Activated T-helper 1 cell treated with anti-CD3 and anti-CD28 coated beads, Interleukin-12 subunit alpha, Interleukin-12 subunit beta, Interleukin-2, Interleukin-4 antibody, amounts not matched to agents 30 ng/mL and 10 ng/mL and 1 ng/mL, durations not matched to agents 14 hours and 24 hours and 36 hours (primary cell): ENCODE measurements around the gene OLA1. TPM values are rescaled to one million over a fixed set of nuclear protein-coding genes. Genes with fewer than 3 reads are reported as not detected.
A peak's percentile ranks its signal among the peaks of the same experiment; 100 is the strongest.
"Not testable (repeated sequence)": the region's sequence is repeated elsewhere in the genome, so short reads cannot be mapped to it uniquely, and the experiment has no call there.

Experiments used
- DNase-seq: peaks from one replicate; pipeline ENCODE4 v3.0.0; 2021; ENCODE audit warnings: low spot score
- H3K27ac Mint-ChIP-seq: one replicate; pipeline ENCODE4 v1.8.0; 2021; ENCODE audit warnings: mild to moderate bottlenecking, mixed read lengths
- H3K27me3 Mint-ChIP-seq: one replicate; pipeline ENCODE4 v1.8.0; 2022; ENCODE audit warnings: mild to moderate bottlenecking, moderate library complexity, mixed read lengths; ENCODE audit not compliant: insufficient read depth
- H3K36me3 Mint-ChIP-seq: one replicate; pipeline ENCODE4 v1.8.0; 2021; ENCODE audit warnings: low read depth, mixed read lengths
- H3K4me1 Mint-ChIP-seq: one replicate; pipeline ENCODE4 v1.8.0; 2021; ENCODE audit warnings: low read depth, mixed read lengths
- H3K4me3 Mint-ChIP-seq: one replicate; pipeline ENCODE4 v1.8.0; 2021; ENCODE audit warnings: mild to moderate bottlenecking, moderate library complexity, mixed read lengths
- H3K9me3 Mint-ChIP-seq: one replicate; pipeline ENCODE4 v1.8.0; 2021; ENCODE audit warnings: mixed read lengths
- intact Hi-C: fragments of 100-400 bp; cut with micrococcal nuclease; formaldehyde crosslinking; loops from one replicate; pipeline ENCODE4 v1.15.1; 2024
- total RNA-seq: library from RNA; stranded (reverse); gene quantifications from 2 replicates; pipeline ENCODE4 v1.2.3, GENCODE V29; 2022

The OLA1 gene
- total RNA-seq = 132 and 139 TPM in 2 replicates

- Mint-ChIP-seq H3K4me3 (peak within 1 kb of the TSS; percentile 83), H3K27me3 (no peaks in the 10 kb centered on the region), H3K9me3 (no peaks in the 10 kb centered on the region), H3K36me3 (peaks cover 24% of the 10 kb centered on the region), H3K27ac (peak within 1 kb of the TSS; percentile 79), H3K4me1 (peaks cover 26% of the 10 kb centered on the region)
- intact Hi-C loops = loop anchor here (1.0 to 5.0 kb wide), 8 partner anchors 147 to 1754 kb away; partner anchors contain the start of genes CDCA7, GPR155, LNPK and PDK1
- peak; percentile 95 for DNase-seq
Measured at GRCh38 chr2:174248187-174248997, at the start of gene OLA1. OLA1 (minus strand) TSS chr2:174248532; CDS start chr2:174246815, 1,717 bp downstream.

GRCh38 chr2:174292908-174293307 is 44.6 kb upstream of the OLA1 start:
- no peak overlapping the region for H3K27ac Mint-ChIP-seq
- no peaks in the 10 kb centered on the region for H3K4me1 Mint-ChIP-seq
- no peak overlapping the region for H3K4me3 Mint-ChIP-seq
- H3K36me3 Mint-ChIP-seq = no peaks in the 10 kb centered on the region
- DNase-seq = no peak
- peaks cover 3% of the 10 kb centered on the region for H3K27me3 Mint-ChIP-seq
- intact Hi-C loops = no loop called here
- H3K9me3 Mint-ChIP-seq = peaks cover 4% of the 10 kb centered on the region

GRCh38 chr2:174286172-174286571 is 37.8 kb upstream of the OLA1 start:
- H3K27me3 Mint-ChIP-seq = peaks cover 15% of the 10 kb centered on the region
- H3K4me1 Mint-ChIP-seq = no peaks in the 10 kb centered on the region
- intact Hi-C loops = no loop called here
- H3K27ac Mint-ChIP-seq = no peak overlapping the region
- H3K36me3 Mint-ChIP-seq = no peaks in the 10 kb centered on the region
- no peak for DNase-seq
- peaks cover 3% of the 10 kb centered on the region for H3K9me3 Mint-ChIP-seq
- H3K4me3 Mint-ChIP-seq = no peak overlapping the region

- Mint-ChIP-seq H3K27me3 (peaks cover 16% of the 10 kb centered on the region), H3K4me3 (no peak overlapping the region), H3K36me3 (no peaks in the 10 kb centered on the region), H3K9me3 (peaks cover 3% of the 10 kb centered on the region), H3K27ac (no peak overlapping the region), H3K4me1 (no peaks in the 10 kb centered on the region)
- intact Hi-C loops = no loop called here
- DNase-seq = no peak
Measured at GRCh38 chr2:174282441-174282840, 34.1 kb upstream of the OLA1 start.

- peaks cover 16% of the 10 kb centered on the region for H3K27me3 Mint-ChIP-seq
- no peak overlapping the region for H3K4me3 Mint-ChIP-seq
- intact Hi-C loops = no loop called here
- H3K4me1 Mint-ChIP-seq = no peaks in the 10 kb centered on the region
- no peak overlapping the region for H3K27ac Mint-ChIP-seq
- no peaks in the 10 kb centered on the region for H3K36me3 Mint-ChIP-seq
- DNase-seq = no peak
- peaks cover 3% of the 10 kb centered on the region for H3K9me3 Mint-ChIP-seq
Measured at GRCh38 chr2:174281736-174282135, 33.4 kb upstream of the OLA1 start.

- H3K36me3 Mint-ChIP-seq = no peaks in the 10 kb centered on the region
- intact Hi-C loops = no loop called here
- H3K4me3 Mint-ChIP-seq = no peak overlapping the region
- H3K9me3 Mint-ChIP-seq = peaks cover 3% of the 10 kb centered on the region
- H3K4me1 Mint-ChIP-seq = no peaks in the 10 kb centered on the region
- DNase-seq = no peak
- peaks cover 9% of the 10 kb centered on the region for H3K27me3 Mint-ChIP-seq
- H3K27ac Mint-ChIP-seq = no peak overlapping the region
Measured at GRCh38 chr2:174280596-174280995, 32.3 kb upstream of the OLA1 start.

GRCh38 chr2:174270263-174270662 is 21.9 kb upstream of the OLA1 start:
- H3K4me1 Mint-ChIP-seq, intact Hi-C loops, H3K36me3 Mint-ChIP-seq, H3K27ac Mint-ChIP-seq, DNase-seq, H3K4me3 Mint-ChIP-seq, H3K9me3 Mint-ChIP-seq: not testable (repeated sequence)
- H3K27me3 Mint-ChIP-seq = peaks cover 12% of the 10 kb centered on the region

- Mint-ChIP-seq H3K36me3 (no peaks in the 10 kb centered on the region), H3K4me1 (no peaks in the 10 kb centered on the region), H3K4me3 (no peak overlapping the region), H3K9me3 (no peaks in the 10 kb centered on the region), H3K27me3 (peaks cover 17% of the 10 kb centered on the region), H3K27ac (no peak overlapping the region)
- intact Hi-C loops = no loop called here
- DNase-seq = no peak
Measured at GRCh38 chr2:174266288-174266687, 18.0 kb upstream of the OLA1 start.

- Mint-ChIP-seq H3K27ac (no peak overlapping the region), H3K27me3 (peaks cover 17% of the 10 kb centered on the region), H3K4me3 (no peak overlapping the region), H3K4me1 (no peaks in the 10 kb centered on the region), H3K9me3 (no peaks in the 10 kb centered on the region), H3K36me3 (no peaks in the 10 kb centered on the region)
- no peak for DNase-seq
- intact Hi-C loops = no loop called here
Measured at GRCh38 chr2:174263997-174264396, 15.7 kb upstream of the OLA1 start.

- no peak overlapping the region for H3K27ac Mint-ChIP-seq
- intact Hi-C loops = no loop called here
- H3K4me3 Mint-ChIP-seq = no peak overlapping the region
- no peaks in the 10 kb centered on the region for H3K4me1 Mint-ChIP-seq
- H3K36me3 Mint-ChIP-seq = no peaks in the 10 kb centered on the region
- no peak for DNase-seq
- H3K27me3 Mint-ChIP-seq = peaks cover 5% of the 10 kb centered on the region
- no peaks in the 10 kb centered on the region for H3K9me3 Mint-ChIP-seq
Measured at GRCh38 chr2:174259981-174260380, 11.6 kb upstream of the OLA1 start.

GRCh38 chr2:174254267-174254666 is 5.9 kb upstream of the OLA1 start:
- H3K27me3 Mint-ChIP-seq = peaks cover 6% of the 10 kb centered on the region
- intact Hi-C loops = no loop called here
- no peak overlapping the region for H3K27ac Mint-ChIP-seq
- peaks cover 2% of the 10 kb centered on the region for H3K4me1 Mint-ChIP-seq
- H3K36me3 Mint-ChIP-seq = peaks cover 3% of the 10 kb centered on the region
- H3K9me3 Mint-ChIP-seq = no peaks in the 10 kb centered on the region
- no peak for DNase-seq
- no peak overlapping the region for H3K4me3 Mint-ChIP-seq

- Mint-ChIP-seq H3K4me1 (peaks cover 19% of the 10 kb centered on the region), H3K4me3 (peak overlapping the region; percentile 83), H3K36me3 (peaks cover 18% of the 10 kb centered on the region), H3K9me3 (no peaks in the 10 kb centered on the region), H3K27me3 (no peaks in the 10 kb centered on the region), H3K27ac (peak overlapping the region; percentile 79)
- no peak for DNase-seq
- intact Hi-C loops = loop anchor here (1.0 to 5.0 kb wide), 8 partner anchors 146 to 1753 kb away; partner anchors contain the start of genes CDCA7, GPR155, LNPK and PDK1
Measured at GRCh38 chr2:174248998-174249592, 763 bp upstream of the OLA1 start.

GRCh38 chr2:174247474-174248186 is 702 bp downstream of the OLA1 start:
- Mint-ChIP-seq H3K9me3 (no peaks in the 10 kb centered on the region), H3K4me3 (peak overlapping the region; percentile 82), H3K4me1 (peaks cover 28% of the 10 kb centered on the region), H3K36me3 (peaks cover 27% of the 10 kb centered on the region), H3K27ac (peak overlapping the region; percentile 79), H3K27me3 (no peaks in the 10 kb centered on the region)
- peak; percentile 3 for DNase-seq
- intact Hi-C loops = loop anchor here (1.0 to 5.0 kb wide), 8 partner anchors 148 to 1755 kb away; partner anchors contain the start of genes CDCA7, GPR155, LNPK and PDK1
